Measurements from ENCODE around the gene CHST3.

DNA sequence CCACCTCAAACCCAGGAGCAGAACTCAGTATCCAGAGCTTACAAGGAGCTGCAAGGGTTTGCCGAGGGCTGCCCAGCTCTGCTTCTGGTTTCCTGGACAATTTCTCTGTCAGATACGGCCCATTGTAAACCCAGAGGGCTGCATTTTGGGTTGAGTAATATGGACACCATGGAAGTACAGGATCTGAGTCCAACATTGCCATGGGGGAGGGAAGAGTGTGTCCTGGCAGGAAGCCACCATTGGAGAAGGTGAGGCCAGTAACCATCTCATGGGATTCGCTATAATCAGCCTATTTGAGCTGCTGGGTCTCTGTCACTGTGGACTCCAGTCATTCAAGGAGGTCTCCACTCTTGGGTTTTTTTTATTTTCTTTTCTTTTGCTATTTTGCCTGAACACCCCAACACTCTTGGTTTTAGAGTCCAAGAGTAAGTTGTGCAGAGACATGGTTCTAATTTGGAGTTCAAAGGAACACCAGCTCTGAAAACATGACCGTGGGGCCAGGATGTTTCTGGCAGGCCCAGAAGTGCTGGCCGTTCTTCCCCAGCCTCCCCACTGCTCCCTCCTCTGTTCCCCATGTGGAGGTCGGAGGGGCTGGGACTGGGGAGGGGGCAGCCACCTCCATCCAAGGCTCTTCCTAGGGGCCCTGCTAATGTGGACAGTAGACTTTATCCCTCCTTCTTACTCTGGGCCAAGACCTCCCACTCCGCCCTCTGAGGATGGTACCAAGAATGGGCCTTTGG lies 46.2 kb downstream of the CHST3 start:
- TF ChIP-seq, protein P1, sequence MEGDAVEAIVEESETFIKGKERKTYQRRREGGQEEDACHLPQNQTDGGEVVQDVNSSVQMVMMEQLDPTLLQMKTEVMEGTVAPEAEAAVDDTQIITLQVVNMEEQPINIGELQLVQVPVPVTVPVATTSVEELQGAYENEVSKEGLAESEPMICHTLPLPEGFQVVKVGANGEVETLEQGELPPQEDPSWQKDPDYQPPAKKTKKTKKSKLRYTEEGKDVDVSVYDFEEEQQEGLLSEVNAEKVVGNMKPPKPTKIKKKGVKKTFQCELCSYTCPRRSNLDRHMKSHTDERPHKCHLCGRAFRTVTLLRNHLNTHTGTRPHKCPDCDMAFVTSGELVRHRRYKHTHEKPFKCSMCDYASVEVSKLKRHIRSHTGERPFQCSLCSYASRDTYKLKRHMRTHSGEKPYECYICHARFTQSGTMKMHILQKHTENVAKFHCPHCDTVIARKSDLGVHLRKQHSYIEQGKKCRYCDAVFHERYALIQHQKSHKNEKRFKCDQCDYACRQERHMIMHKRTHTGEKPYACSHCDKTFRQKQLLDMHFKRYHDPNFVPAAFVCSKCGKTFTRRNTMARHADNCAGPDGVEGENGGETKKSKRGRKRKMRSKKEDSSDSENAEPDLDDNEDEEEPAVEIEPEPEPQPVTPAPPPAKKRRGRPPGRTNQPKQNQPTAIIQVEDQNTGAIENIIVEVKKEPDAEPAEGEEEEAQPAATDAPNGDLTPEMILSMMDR (IDR thresholded peaks at IDR 0.05) = no peak
- TF ChIP-seq RAD21 (conservative IDR thresholded peaks at IDR 0.05 in 1 of 2, IDR thresholded peaks at IDR 0.05 in 1 of 2) = no peak
- TF ChIP-seq EHF (CRISPR knock-in tag; IDR thresholded peaks at IDR 0.05) = no peak
- TF ChIP-seq NFE2L2 (conservative IDR thresholded peaks at IDR 0.05; ENCODE audit: low read length) = no peak

Data from A549 (cell line).